Chondrocyte (in vitro differentiated cells): ENCODE measurements around the gene SEMA4D. TPM values are rescaled to one million over a fixed set of nuclear protein-coding genes. Genes with fewer than 3 reads are reported as not detected.

Experiments used
- DNase-seq: peaks from one replicate; pipeline ENCODE4 v3.0.0; 2021; ENCODE audit warnings: mixed read lengths, low spot score
- H3K27ac Mint-ChIP-seq: one replicate; pipeline ENCODE4 v1.8.0; 2021; ENCODE audit warnings: mild to moderate bottlenecking, moderate library complexity, mixed read lengths; ENCODE audit not compliant: unreplicated experiment
- H3K27me3 Mint-ChIP-seq: 2 replicates; pipeline ENCODE4 v1.8.0; 2021; ENCODE audit warnings: low read depth, mixed read lengths
- H3K36me3 Mint-ChIP-seq: 2 replicates; pipeline ENCODE4 v1.8.0; 2021; ENCODE audit warnings: low read depth, mixed read lengths
- H3K4me1 Mint-ChIP-seq: 2 replicates; pipeline ENCODE4 v1.8.0; 2021; ENCODE audit warnings: low read depth, mild to moderate bottlenecking, mixed read lengths
- H3K4me3 Mint-ChIP-seq: one replicate; pipeline ENCODE4 v1.8.0; 2021; ENCODE audit warnings: mild to moderate bottlenecking, moderate library complexity, mixed read lengths; ENCODE audit not compliant: unreplicated experiment
- H3K9me3 Mint-ChIP-seq: 2 replicates; pipeline ENCODE4 v1.8.0; 2021; ENCODE audit warnings: low read depth, mixed read lengths
- total RNA-seq: library from RNA; stranded (reverse); gene quantifications from 3 replicates; pipeline ENCODE4 v1.2.1, GENCODE V29; 2021
- TF ChIP-seq, protein P1 (sequence below): fragments of 200-600 bp; sonication (generic); IDR thresholded peaks from 2 replicates; pipeline ENCODE4 v1.5.0; 2021; ENCODE audit warnings: antibody characterized with exemption, mild to moderate bottlenecking, moderate library complexity

SEMA4D gene
- total RNA-seq, 1 donor from 2014 or later, result 3.8 TPM

DNA sequence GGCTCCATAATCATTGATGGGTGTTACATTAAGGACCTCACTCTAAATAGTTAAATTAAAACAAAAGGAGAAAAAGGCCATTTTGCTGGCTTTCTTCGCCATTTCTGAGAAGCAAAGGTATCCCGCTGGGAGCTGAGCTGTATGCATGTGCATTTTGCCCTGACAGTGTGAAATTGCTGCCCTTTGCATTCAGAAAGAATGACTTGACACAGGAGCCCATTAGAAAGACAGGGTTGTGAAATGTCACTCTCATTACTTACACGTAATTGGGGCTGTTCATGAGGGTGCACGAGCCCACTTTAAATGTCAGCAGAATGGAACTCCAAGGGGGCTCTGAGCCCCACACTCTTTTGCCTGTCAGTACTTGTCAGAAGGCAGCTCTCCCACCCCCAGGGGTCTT is 85.0 kb downstream of the SEMA4D start:
- H3K4me3 Mint-ChIP-seq, result no peak overlapping the region

DNA sequence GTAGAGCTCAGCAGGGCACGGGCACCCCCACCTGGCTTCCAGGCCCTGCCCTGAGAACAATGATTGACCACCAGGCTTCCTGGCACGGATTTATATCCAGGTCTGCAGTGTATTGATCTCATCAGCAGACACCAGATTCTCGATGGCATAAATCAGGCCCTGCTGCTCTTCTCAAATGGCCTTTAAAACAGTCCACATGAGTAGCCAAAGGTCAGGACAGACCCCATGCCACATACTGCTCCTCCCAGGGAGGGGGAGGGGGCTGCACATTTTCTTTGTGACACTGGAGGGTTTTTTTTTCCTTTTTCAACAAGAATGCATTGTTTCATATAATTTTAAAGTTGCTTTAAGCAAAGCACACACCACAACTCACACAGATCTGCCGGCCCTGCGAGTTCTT is 85.4 kb downstream of the SEMA4D start:
- Mint-ChIP-seq H3K27me3 (no peaks in the 10 kb centered on the region), H3K9me3 (peaks cover 3% of the 10 kb centered on the region), H3K36me3 (peaks cover 2% of the 10 kb centered on the region), H3K27ac (no peak overlapping the region), H3K4me3 (no peak overlapping the region), H3K4me1 (peaks cover 6% of the 10 kb centered on the region)
- TF ChIP-seq, protein P1, sequence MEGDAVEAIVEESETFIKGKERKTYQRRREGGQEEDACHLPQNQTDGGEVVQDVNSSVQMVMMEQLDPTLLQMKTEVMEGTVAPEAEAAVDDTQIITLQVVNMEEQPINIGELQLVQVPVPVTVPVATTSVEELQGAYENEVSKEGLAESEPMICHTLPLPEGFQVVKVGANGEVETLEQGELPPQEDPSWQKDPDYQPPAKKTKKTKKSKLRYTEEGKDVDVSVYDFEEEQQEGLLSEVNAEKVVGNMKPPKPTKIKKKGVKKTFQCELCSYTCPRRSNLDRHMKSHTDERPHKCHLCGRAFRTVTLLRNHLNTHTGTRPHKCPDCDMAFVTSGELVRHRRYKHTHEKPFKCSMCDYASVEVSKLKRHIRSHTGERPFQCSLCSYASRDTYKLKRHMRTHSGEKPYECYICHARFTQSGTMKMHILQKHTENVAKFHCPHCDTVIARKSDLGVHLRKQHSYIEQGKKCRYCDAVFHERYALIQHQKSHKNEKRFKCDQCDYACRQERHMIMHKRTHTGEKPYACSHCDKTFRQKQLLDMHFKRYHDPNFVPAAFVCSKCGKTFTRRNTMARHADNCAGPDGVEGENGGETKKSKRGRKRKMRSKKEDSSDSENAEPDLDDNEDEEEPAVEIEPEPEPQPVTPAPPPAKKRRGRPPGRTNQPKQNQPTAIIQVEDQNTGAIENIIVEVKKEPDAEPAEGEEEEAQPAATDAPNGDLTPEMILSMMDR, result no peak
- DNase-seq, result no peak

More for the DNA sequence above, 85.0 kb downstream of the SEMA4D start:
- Mint-ChIP-seq H3K36me3 (peaks cover 2% of the 10 kb centered on the region), H3K4me1 (peaks cover 6% of the 10 kb centered on the region), H3K27ac (no peak overlapping the region), H3K9me3 (no peaks in the 10 kb centered on the region), H3K27me3 (no peaks in the 10 kb centered on the region)
- no peak for DNase-seq
- TF ChIP-seq, protein P1, result no peak

DNA sequence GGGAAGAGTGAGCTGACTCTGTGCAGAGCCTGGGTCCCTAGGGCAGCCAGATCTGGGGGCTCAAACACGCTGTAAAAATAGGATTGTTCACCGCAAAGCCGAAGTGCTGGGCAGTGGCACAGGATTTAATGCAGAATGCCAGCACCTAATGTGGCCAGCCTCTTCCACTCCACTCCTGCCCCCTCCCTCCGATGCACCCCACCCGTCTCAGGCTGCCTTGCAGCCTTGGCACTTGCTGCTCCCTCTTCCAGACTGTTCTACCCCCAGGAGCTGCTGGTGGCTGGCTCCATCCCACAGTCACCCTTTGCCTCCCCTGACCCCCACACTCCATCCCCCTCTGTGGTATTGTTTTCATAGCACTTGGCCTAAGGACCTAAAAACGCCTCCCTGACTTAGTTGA is 86.2 kb downstream of the SEMA4D start:
- Mint-ChIP-seq H3K27ac (no peak overlapping the region), H3K27me3 (no peaks in the 10 kb centered on the region), H3K36me3 (peaks cover 2% of the 10 kb centered on the region), H3K4me3 (no peak overlapping the region), H3K9me3 (peaks cover 5% of the 10 kb centered on the region), H3K4me1 (peaks cover 8% of the 10 kb centered on the region)
- DNase-seq, result no peak
- TF ChIP-seq, protein P1, result no peak

GRCh38 chr9:89410641-89411350 is 87.1 kb downstream of the SEMA4D start:
- H3K9me3 Mint-ChIP-seq, result peaks cover 5% of the 10 kb centered on the region
- peaks cover 17% of the 10 kb centered on the region for H3K4me1 Mint-ChIP-seq
- peaks cover 2% of the 10 kb centered on the region for H3K36me3 Mint-ChIP-seq
- H3K4me3 Mint-ChIP-seq, result no peak overlapping the region
- no peak overlapping the region for H3K27ac Mint-ChIP-seq
- no peak for DNase-seq
- TF ChIP-seq, protein P1, result no peak
- no peaks in the 10 kb centered on the region for H3K27me3 Mint-ChIP-seq

DNA sequence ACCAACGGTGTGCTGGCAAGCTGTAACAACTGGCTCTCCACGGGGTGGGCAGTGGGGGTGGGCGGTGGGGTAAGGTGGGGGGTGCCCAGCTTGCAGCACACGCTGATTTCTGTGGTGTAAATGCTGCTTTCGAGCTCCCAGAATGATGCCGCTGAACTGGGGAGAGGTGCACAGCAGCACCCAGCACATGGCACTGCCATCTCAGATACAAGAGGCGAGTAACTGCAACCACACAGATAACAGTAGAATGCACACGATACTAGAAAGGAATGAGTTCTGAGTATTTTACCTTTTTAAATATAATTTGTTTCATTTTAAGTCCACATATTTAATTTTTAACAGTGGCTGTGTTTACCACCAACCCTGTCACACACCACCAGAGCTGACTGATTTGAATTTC is 87.9 kb downstream of the SEMA4D start:
- H3K9me3 Mint-ChIP-seq, result peaks cover 5% of the 10 kb centered on the region
- H3K4me1 Mint-ChIP-seq, result peaks cover 19% of the 10 kb centered on the region
- H3K27me3 Mint-ChIP-seq, result no peaks in the 10 kb centered on the region
- TF ChIP-seq, protein P1, result no peak
- no peak overlapping the region for H3K4me3 Mint-ChIP-seq
- H3K36me3 Mint-ChIP-seq, result peaks cover 2% of the 10 kb centered on the region
- H3K27ac Mint-ChIP-seq, result no peak overlapping the region
- DNase-seq, result no peak
